HepG2 (cell line): ENCODE data around the gene THOP1. TPM values are rescaled to one million over a fixed set of nuclear protein-coding genes. Genes with fewer than 3 reads are reported as not detected.

Source experiments
- ATAC-seq: fragments of 200-7000 bp; cut with Tn5 transposase; 3 replicates; pipeline ENCODE4 v1.9.1; 2020; ENCODE audit warnings: mild to moderate bottlenecking, moderate library complexity
- BruUV-seq: library from RNA; stranded (reverse); fragments of 400-500 nt; replicated peaks from 2 replicates; lab custom pipeline; 2021; lab: Mats Ljungman, UMichigan
- CTCF ChIA-PET: fragments of 300-600 bp; formaldehyde crosslinking; extraction: SDS; loops from one replicate; lab custom pipeline; 2021; ENCODE audit warnings: low total read pairs, inconsistent platforms, low intra/inter-chr PET ratio; lab: Yijun Ruan, JAX
- POLR2A ChIA-PET: fragments of 350-600 bp; sonication (Branson Sonifier 250); formaldehyde crosslinking; loops from one replicate; lab custom pipeline; 2020; ENCODE audit warnings: antibody characterized with exemption, inconsistent platforms; lab: Yijun Ruan, JAX
- DNase-seq: peaks from one replicate; pipeline ENCODE4 v3.0.0-alpha.2; 2015; ENCODE audit warnings: low spot score
- FAIRE-seq: peaks from 3 replicates; lab custom pipeline; 2011; peaks lifted over from hg19 to GRCh38; lab: Jason Lieb, UNC
- H2AFZ ChIP-seq: one replicate; pipeline ENCODE4 v1.6.1; 2011; ENCODE audit warnings: low read length, inconsistent platforms
- H3K27ac ChIP-seq: fragments of 300-600 bp; 3 replicates; pipeline ENCODE4 v1.8.0; 2011; ENCODE audit warnings: mixed run types, mild to moderate bottlenecking, mixed read lengths, low read length, inconsistent platforms; ENCODE audit not compliant: insufficient read depth; ENCODE audit errors: extremely low read length
- H3K27me3 ChIP-seq, 2 experiments: fragments of 200-600 bp in 1 of 2; 2 replicates in 1 of 2; 3 replicates in 1 of 2; pipeline versions ENCODE4 v1.6.0 to v1.8.0; 2011; ENCODE audit warnings: low read length in 2 of 2, mild to moderate bottlenecking in 2 of 2, moderate library complexity in 2 of 2, inconsistent platforms in 1 of 2; ENCODE audit not compliant: insufficient read depth in 2 of 2, control insufficient read depth in 1 of 2
- H3K36me3 ChIP-seq, 2 experiments: fragments of 200-600 bp in 1 of 2; replicated peaks in 1 of 2; 2 replicates in 1 of 2; 3 replicates in 1 of 2; pipeline versions ENCODE4 v1.5.1 to v1.8.0; 2011; ENCODE audit warnings: low read length in 2 of 2, inconsistent platforms in 1 of 2; ENCODE audit not compliant: insufficient read depth in 2 of 2, control insufficient read depth in 1 of 2
- H3K4me1 ChIP-seq: 2 replicates; pipeline ENCODE4 v1.5.1; 2012; ENCODE audit warnings: low read length, inconsistent platforms; ENCODE audit not compliant: insufficient read depth
- H3K4me2 ChIP-seq: 2 replicates; pipeline ENCODE4 v1.6.0; 2011; ENCODE audit warnings: low read depth, low read length, inconsistent platforms
- H3K4me3 ChIP-seq, 3 experiments: fragments of 200-600 bp in 1 of 3; sonication (generic), shearing (Covaris generic) in 1 of 3; replicated peaks in 1 of 3; 2 replicates each; pipeline ENCODE4 v1.5.1; 2011 to 2016; ENCODE audit warnings: low read length in 3 of 3, inconsistent platforms in 2 of 3, low read depth in 2 of 3, mild to moderate bottlenecking in 2 of 3, control low read depth in 1 of 3, mixed read lengths in 1 of 3; ENCODE audit not compliant: insufficient read depth in 1 of 3
- H3K79me2 ChIP-seq: one replicate; pipeline ENCODE4 v1.6.1; 2011; ENCODE audit warnings: low read length, inconsistent platforms; ENCODE audit not compliant: insufficient read depth
- H3K9ac ChIP-seq: 2 replicates; pipeline ENCODE4 v1.6.0; 2011; ENCODE audit warnings: mild to moderate bottlenecking, low read depth, low read length, inconsistent platforms; ENCODE audit not compliant: insufficient read depth
- H3K9me3 ChIP-seq: 2 replicates; pipeline ENCODE4 v1.5.1; 2012; ENCODE audit warnings: mild to moderate bottlenecking, low read length
- H4K20me1 ChIP-seq: 2 replicates; pipeline ENCODE4 v1.6.0; 2011; ENCODE audit warnings: inconsistent platforms, mild to moderate bottlenecking, low read length, moderate library complexity; ENCODE audit not compliant: insufficient read depth
- CBX1 ChIP-seq: IDR thresholded peaks from one replicate; pipeline ENCODE4 v1.6.1; 2016; ENCODE audit warnings: antibody characterized with exemption, low read depth
- KAT7 ChIP-seq: IDR thresholded peaks from 2 replicates; pipeline ENCODE4 v1.6.1; 2018; ENCODE audit warnings: borderline replicate concordance, missing compliant biosample characterization
- TERF1 ChIP-seq: sonication (generic); formaldehyde crosslinking; IDR thresholded peaks from 2 replicates; pipeline ENCODE4 v1.8.0; 2022; ENCODE audit warnings: mild to moderate bottlenecking, missing genetic modification reagents, moderate library complexity
- ZNF354B ChIP-seq: sonication (generic); formaldehyde crosslinking; IDR thresholded peaks from 2 replicates; pipeline ENCODE4 v1.8.0; 2022; ENCODE audit warnings: mild to moderate bottlenecking, missing genetic modification reagents
- ZNF562 ChIP-seq: sonication (generic); formaldehyde crosslinking; IDR thresholded peaks from 2 replicates; pipeline ENCODE4 v1.8.0; 2022; ENCODE audit warnings: missing genetic modification reagents, borderline replicate concordance
- ZNF644 ChIP-seq: IDR thresholded peaks from 2 replicates; pipeline ENCODE4 v1.6.1; 2016; ENCODE audit warnings: low read depth
- WGBS: methylation state at CpG from one replicate; pipeline ENCODE4 v1.1.6; 2017; ENCODE audit warnings: low lambda C conversion rate; 5-methylcytosine and 5-hydroxymethylcytosine counted together
- in situ Hi-C: cut with HindIII; loops from 2 replicates; pipeline ENCODE4 v1.10.0; 2017; ENCODE audit warnings: low pct_unique_long_range_greater_than_20kb; ENCODE audit not compliant: extremely low pct_ligation_motif_present
- intact Hi-C: fragments of 100-400 bp; cut with micrococcal nuclease; formaldehyde crosslinking; loops from one replicate; pipeline ENCODE4 v1.10.0; 2022; ENCODE audit not compliant: unreplicated experiment
- polyA plus RNA-seq, 8 experiments: library from polyadenylated mRNA; depleted of rRNA in 3 of 8; stranded (reverse) in 7 of 8; unstranded in 1 of 8; fragments of >200 nt; fragmentation: Illumina TruSeq in 4 of 8; extraction: Trizol in 4 of 8; gene quantifications; 2 replicates each; pipeline versions ENCODE4 v1.2.1 to v1.2.3, GENCODE V29; 2011 to 2016; ENCODE audit warnings: low read depth in 4 of 8, missing spikeins in 1 of 8, mixed read lengths in 1 of 8; ENCODE audit not compliant: insufficient read depth in 1 of 8
- total RNA-seq, 5 experiments: library from RNA; depleted of rRNA; stranded (reverse); fragments of >200 nt; fragmentation: Illumina TruSeq; extraction: Trizol; gene quantifications; 2 replicates each; pipeline ENCODE4 v1.2.3, GENCODE V29; 2016; ENCODE audit warnings: low read depth in 1 of 5
- TF ChIP-seq, protein P1 (sequence below): sonication (generic); formaldehyde crosslinking; IDR thresholded peaks from 2 replicates; pipeline ENCODE4 v1.8.0; 2022; ENCODE audit warnings: mild to moderate bottlenecking, missing genetic modification reagents
- TF ChIP-seq, protein P2 (sequence below): sonication (generic); formaldehyde crosslinking; conservative IDR thresholded peaks from 2 replicates; pipeline ENCODE4 v1.8.0; 2022; ENCODE audit warnings: missing genetic modification reagents

Gene THOP1
- total and polyA plus RNA-seq, 2 of the 13 experiments (the other 11 are each of a cell fraction or from before 2014, with no cell fraction given): 74.4 to 116 TPM

- BruUV-seq: no TSS peak
- intact Hi-C loops: loop anchor here (1.0 kb wide), 1 partner anchor 84 kb away; the partner anchor contains the start of gene ZNF556
Measured at GRCh38 chr19:2783781-2784145, 1.5 kb upstream of the THOP1 start.

GRCh38 chr19:2787115-2787514 is 1.8 kb downstream of the THOP1 start:
- CTCF ChIA-PET: no interaction called here
- no peaks in the 10 kb centered on the region; a peak in 1 of 5 replicates for H3K27me3 ChIP-seq
- DNase-seq (no peak), ATAC-seq (no peak)
- peaks cover 1 to 13% of the 10 kb centered on the region in 2 experiments; a peak in 2 of 5 replicates for H3K36me3 ChIP-seq
- H3K4me1 ChIP-seq: peaks cover 76% of the 10 kb centered on the region
- H3K27ac ChIP-seq: no peak overlapping the region
- intact Hi-C loops (no loop called here), in situ Hi-C loops (no loop called here)
- no peak overlapping the region for H3K4me3 ChIP-seq
- WGBS: 84% methylated on average over 8 of the region's 8 CpGs
- no peak for TF ChIP-seq ZNF644 (CRISPR knock-in tag)
- TF ChIP-seq ZNF354B (CRISPR knock-in tag): no peak
- TF ChIP-seq, protein P1, sequence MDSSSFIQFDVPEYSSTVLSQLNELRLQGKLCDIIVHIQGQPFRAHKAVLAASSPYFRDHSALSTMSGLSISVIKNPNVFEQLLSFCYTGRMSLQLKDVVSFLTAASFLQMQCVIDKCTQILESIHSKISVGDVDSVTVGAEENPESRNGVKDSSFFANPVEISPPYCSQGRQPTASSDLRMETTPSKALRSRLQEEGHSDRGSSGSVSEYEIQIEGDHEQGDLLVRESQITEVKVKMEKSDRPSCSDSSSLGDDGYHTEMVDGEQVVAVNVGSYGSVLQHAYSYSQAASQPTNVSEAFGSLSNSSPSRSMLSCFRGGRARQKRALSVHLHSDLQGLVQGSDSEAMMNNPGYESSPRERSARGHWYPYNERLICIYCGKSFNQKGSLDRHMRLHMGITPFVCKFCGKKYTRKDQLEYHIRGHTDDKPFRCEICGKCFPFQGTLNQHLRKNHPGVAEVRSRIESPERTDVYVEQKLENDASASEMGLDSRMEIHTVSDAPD (CRISPR knock-in tag): no peak
- no peak for TF ChIP-seq CBX1
- TF ChIP-seq, protein P2, sequence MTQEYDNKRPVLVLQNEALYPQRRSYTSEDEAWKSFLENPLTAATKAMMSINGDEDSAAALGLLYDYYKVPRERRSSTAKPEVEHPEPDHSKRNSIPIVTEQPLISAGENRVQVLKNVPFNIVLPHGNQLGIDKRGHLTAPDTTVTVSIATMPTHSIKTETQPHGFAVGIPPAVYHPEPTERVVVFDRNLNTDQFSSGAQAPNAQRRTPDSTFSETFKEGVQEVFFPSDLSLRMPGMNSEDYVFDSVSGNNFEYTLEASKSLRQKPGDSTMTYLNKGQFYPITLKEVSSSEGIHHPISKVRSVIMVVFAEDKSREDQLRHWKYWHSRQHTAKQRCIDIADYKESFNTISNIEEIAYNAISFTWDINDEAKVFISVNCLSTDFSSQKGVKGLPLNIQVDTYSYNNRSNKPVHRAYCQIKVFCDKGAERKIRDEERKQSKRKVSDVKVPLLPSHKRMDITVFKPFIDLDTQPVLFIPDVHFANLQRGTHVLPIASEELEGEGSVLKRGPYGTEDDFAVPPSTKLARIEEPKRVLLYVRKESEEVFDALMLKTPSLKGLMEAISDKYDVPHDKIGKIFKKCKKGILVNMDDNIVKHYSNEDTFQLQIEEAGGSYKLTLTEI (CRISPR knock-in tag): no peak
- TF ChIP-seq, all 625 proteins: peak for 0
- no TSS peak for BruUV-seq
- Histone ChIP-seq H3K9ac (no peak overlapping the region), H3K79me2 (peaks cover 44% of the 10 kb centered on the region), H3K9me3 (no peaks in the 10 kb centered on the region), H2AFZ (no peak overlapping the region), H3K4me2 (peak overlapping the region; percentile 38; the same call in 1 of the 2 replicates), H4K20me1 (peaks cover 15% of the 10 kb centered on the region)
- POLR2A ChIA-PET: interaction anchor here (1.2 to 2.2 kb wide), 2 partner anchors 24 to 80 kb away, joined by 3 to 6 read pairs; partner anchors contain the start of gene ZNF556
- FAIRE-seq: no peak

More at GRCh38 chr19:2783781-2784145, 1.5 kb upstream of the THOP1 start:
- H3K27ac ChIP-seq: peak overlapping the region; percentile 76
- H3K4me2 ChIP-seq: peak overlapping the region; percentile 38
- peaks cover 70% of the 10 kb centered on the region for H3K79me2 ChIP-seq
- H3K9me3 ChIP-seq: no peaks in the 10 kb centered on the region
- peak overlapping the region; percentile 7; the same call in 1 of the 2 replicates for H3K9ac ChIP-seq
- CTCF ChIA-PET: no interaction called here
- no peak for ATAC-seq
- TF ChIP-seq KAT7 (CRISPR knock-in tag): no peak
- TF ChIP-seq ZNF562 (CRISPR knock-in tag): 0 out of 2 replicates have a peak, but pooled peaks have one; percentile 1
- TF ChIP-seq TERF1 (CRISPR knock-in tag): peak; percentile 4; the same call in 1 of the 2 replicates
- 0 out of 5 replicates have a peak, but pooled peaks cover 0 to 2% of the 10 kb centered on the region in 2 experiments for H3K36me3 ChIP-seq
- POLR2A ChIA-PET: interaction anchor here (0.6 to 1.4 kb wide), 11 partner anchors 8 to 622 kb away, joined by 3 to 13 read pairs (median 5); partner anchors contain the start of genes GADD45B, ZNF555 and ZNF556
- 88% methylated on average over 7 of the region's 7 CpGs for WGBS
- peak overlapping the region in 1 of 3 experiments; percentile 14; a peak in 1 of 6 replicates for H3K4me3 ChIP-seq
- no peak overlapping the region for H2AFZ ChIP-seq
- DNase-seq: no peak
- H4K20me1 ChIP-seq: peaks cover 5% of the 10 kb centered on the region; the same call in 1 of the 2 replicates
- in situ Hi-C loops: no loop called here
- FAIRE-seq: no peak
- no peaks in the 10 kb centered on the region; a peak in 1 of 5 replicates for H3K27me3 ChIP-seq
- H3K4me1 ChIP-seq: peaks cover 81% of the 10 kb centered on the region
